Right lung (tissue), 5 donors: ENCODE data around the gene C14orf119. TPM values are rescaled to one million over a fixed set of nuclear protein-coding genes. Genes with fewer than 3 reads are reported as not detected.

Experiments
- DNase-seq, 2 donors: peaks; one replicate each; pipeline ENCODE4 v3.0.0-alpha.2; 2013
- polyA plus RNA-seq, 5 donors: library from polyadenylated mRNA; unstranded; fragments of 120-200 nt; gene quantifications; one replicate each; pipeline versions ENCODE4 v1.2.1 to v1.2.3, GENCODE V29; 2013; ENCODE audit warnings: inconsistent platforms in 1 of 5, low replicate concordance in 1 of 5; ENCODE audit not compliant: insufficient read length in 5 of 5, insufficient read depth in 1 of 5

C14orf119 gene
- polyA plus RNA-seq, 5 donors = 57.4 to 70.3 (median 64.5) TPM

DNA sequence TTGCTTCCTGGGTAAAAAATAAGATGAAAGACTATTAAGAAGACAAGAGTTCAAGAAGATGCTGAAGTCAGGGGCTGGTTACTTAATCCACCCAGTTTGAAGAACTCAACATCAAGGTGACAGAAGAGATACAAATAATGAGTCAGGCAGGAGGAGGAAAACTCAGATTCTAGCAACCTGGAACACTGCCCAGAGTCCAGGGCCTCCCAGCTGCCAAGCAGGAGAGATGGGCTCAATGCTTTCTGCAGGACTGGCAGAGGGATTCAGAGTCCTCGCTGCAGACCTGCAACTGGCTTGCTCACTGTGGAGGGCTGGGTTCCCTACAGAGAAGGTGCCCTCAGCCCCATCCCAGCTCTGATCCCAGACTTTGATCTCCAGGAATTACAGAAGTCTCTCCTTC, 52.4 kb downstream of the C14orf119 start:
- DNase-seq = no peak

DNA sequence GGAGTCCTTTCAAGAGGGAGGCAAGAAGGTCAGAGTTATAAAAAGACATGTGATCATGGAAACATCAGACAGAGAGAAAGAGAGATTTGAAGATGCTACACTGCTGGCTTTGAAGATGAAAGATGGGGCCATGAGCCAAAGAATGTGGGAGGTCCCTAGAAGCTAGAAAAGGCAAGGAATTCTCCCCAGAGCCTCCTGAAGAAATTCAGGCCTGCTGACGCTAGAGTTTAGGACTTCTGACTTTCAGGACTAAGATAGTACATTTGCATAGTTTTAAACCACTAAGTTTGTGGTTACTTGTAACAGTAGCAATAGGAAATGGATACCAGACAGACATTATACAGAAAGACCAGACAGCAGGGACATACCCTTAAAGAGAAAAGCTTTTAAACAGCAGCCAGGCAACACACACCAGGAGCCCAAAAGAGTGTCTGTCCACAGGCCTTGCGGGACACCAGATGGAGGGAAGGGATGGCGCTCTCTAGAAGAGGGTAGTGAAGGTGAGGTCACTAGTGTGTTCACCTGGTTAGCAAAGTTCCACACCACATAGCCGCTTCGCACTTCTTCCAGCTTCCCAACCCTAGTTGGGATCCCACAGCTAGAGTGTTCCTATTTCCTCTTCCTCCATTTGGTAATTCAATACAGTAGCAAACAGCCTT, 53.4 kb downstream of the C14orf119 start:
- DNase-seq = no peak

DNA sequence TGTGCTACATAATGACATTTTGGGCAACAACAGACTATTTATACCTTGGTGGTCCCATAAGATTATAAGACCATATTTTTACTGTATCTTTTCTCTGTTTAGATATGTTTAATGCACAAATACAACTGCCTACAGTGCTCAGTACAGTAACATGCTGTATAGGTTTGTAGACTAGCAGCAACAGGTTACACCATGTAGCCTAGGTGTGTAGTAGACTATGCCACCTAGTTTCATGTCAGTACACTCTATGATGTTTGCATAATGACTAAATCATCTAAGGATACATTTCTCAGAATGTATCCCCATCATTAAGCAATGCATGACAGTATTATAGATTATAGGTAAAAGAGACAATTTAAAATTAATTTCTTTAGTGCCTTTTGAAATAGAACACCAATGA, 54.4 kb downstream of the C14orf119 start:
- no peak for DNase-seq

Other genes with a start within 250 kb of the C14orf119 start
- 10 to 100 TPM; 43.1 to 64.5 (median 51.0) TPM for gene LRP10, start 223.8 kb upstream of the C14orf119 start, polyA plus RNA-seq
- gene REM2, start 212.3 kb upstream of the C14orf119 start, polyA plus RNA-seq = under 1 TPM; 0.58 to 0.99 (median 0.81) TPM
- 100 to 1,000 TPM in 4 of 5 donors, 10 to 100 TPM in 1; 95.6 to 128 (median 105) TPM for gene RBM23, start 176.4 kb upstream of the C14orf119 start, polyA plus RNA-seq
- gene PRMT5, start 166.1 kb upstream of the C14orf119 start, polyA plus RNA-seq = 100 to 1,000 TPM; 115 to 129 (median 123) TPM
- gene HAUS4, start 138.4 kb upstream of the C14orf119 start, polyA plus RNA-seq = 10 to 100 TPM; 50.8 to 86.9 (median 80.5) TPM
- 10 to 100 TPM; 31.3 to 50.3 (median 40.6) TPM for gene AJUBA, start 113.0 kb upstream of the C14orf119 start, polyA plus RNA-seq
- 10 to 100 TPM; 20.6 to 23.2 (median 21.5) TPM for gene C14orf93, start 85.4 kb upstream of the C14orf119 start, polyA plus RNA-seq
- 100 to 1,000 TPM; 155 to 205 (median 174) TPM for gene PSMB5, start 60.6 kb upstream of the C14orf119 start, polyA plus RNA-seq
- gene PSMB11, start 53.3 kb upstream of the C14orf119 start, polyA plus RNA-seq = not detected
- gene CDH24, start 38.0 kb upstream of the C14orf119 start, polyA plus RNA-seq = 10 to 100 TPM in 4 of 5 donors, 1 to 10 TPM in 1; 9.7 to 13.7 (median 12.2) TPM
- 100 to 1,000 TPM; 277 to 378 (median 335) TPM for gene ACIN1, start 369 bp upstream of the C14orf119 start, polyA plus RNA-seq
- under 1 TPM in 2 of 5 donors, not detected in 3; 0.05 to 0.06 TPM for gene CIROP, start 9.5 kb downstream of the C14orf119 start, polyA plus RNA-seq
- under 1 TPM; 0.10 to 0.23 (median 0.16) TPM for gene CEBPE, start 23.8 kb downstream of the C14orf119 start, polyA plus RNA-seq
- 100 to 1,000 TPM; 107 to 140 (median 126) TPM for gene SLC7A8, start 88.2 kb downstream of the C14orf119 start, polyA plus RNA-seq
- gene RNF212B, start 142.4 kb downstream of the C14orf119 start, polyA plus RNA-seq = 1 to 10 TPM in 2 of 5 donors, under 1 TPM in 2, not detected in 1; 0.65 to 1.6 (median 1.1) TPM
- gene HOMEZ, start 190.6 kb downstream of the C14orf119 start, polyA plus RNA-seq = 10 to 100 TPM; 15.2 to 19.3 (median 16.4) TPM
- 10 to 100 TPM; 18.4 to 24.7 (median 22.0) TPM for gene PPP1R3E, start 207.4 kb downstream of the C14orf119 start, polyA plus RNA-seq
- 10 to 100 TPM; 35.9 to 42.0 (median 37.3) TPM for gene BCL2L2, start 211.3 kb downstream of the C14orf119 start, polyA plus RNA-seq
- gene PABPN1, start 226.0 kb downstream of the C14orf119 start, polyA plus RNA-seq = 100 to 1,000 TPM; 191 to 227 (median 216) TPM